Upper lobe of left lung (tissue), 4 donors: Measurements from ENCODE around the gene SMTNL2.
A peak's percentile ranks its signal among the peaks of the same experiment; 100 is the strongest.

Experiments used
- CTCF ChIP-seq, 6 experiments: fragments of 450-650 bp in 4 of 6; fragments of 200-600 bp in 2 of 6; sonication (generic) in 2 of 6; IDR thresholded peaks; one replicate each; pipeline ENCODE4 v1.5.1; 2016 to 2019; ENCODE audit warnings: antibody characterized with exemption in 6 of 6
- POLR2A ChIP-seq, 4 donors: fragments of 450-650 bp; IDR thresholded peaks; one replicate each; pipeline ENCODE4 v1.5.1; 2016 to 2017; ENCODE audit warnings: antibody characterized with exemption in 4 of 4, mild to moderate bottlenecking in 2 of 4
- POLR2AphosphoS5 ChIP-seq, 2 donors: sonication (generic); formaldehyde crosslinking; IDR thresholded peaks; one replicate each; pipeline ENCODE4 v1.5.1; 2017; ENCODE audit warnings: antibody characterized with exemption in 2 of 2

- TF ChIP-seq CTCF (IDR thresholded peaks at IDR 0.05): peak; percentile 26 to 83 (median 66)
- no peak for TF ChIP-seq POLR2AphosphoS5 (IDR thresholded peaks at IDR 0.05)
- TF ChIP-seq POLR2A (IDR thresholded peaks at IDR 0.05): no peak
These were observed 10.8 kb downstream of the SMTNL2 start for GRCh38 chr17:4594931-4595684.
